Uterus (tissue), 4 donors: Measurements from ENCODE around the gene GYS1. TPM values are rescaled to one million over a fixed set of nuclear protein-coding genes. Genes with fewer than 3 reads are reported as not detected.

Experiments
- DNase-seq, 2 donors: peaks; one replicate each; pipeline ENCODE4 v3.0.0-alpha.2; 2019 to 2020
- H3K27ac ChIP-seq, 2 donors: fragments of 200-600 bp; sonication (generic); 1 replicate in 1 of 2; 2 replicates in 1 of 2; pipeline ENCODE4 v1.5.1; 2016 to 2018
- H3K27me3 ChIP-seq, 2 donors: fragments of 200-600 bp; sonication (generic); one replicate each; pipeline ENCODE4 v1.5.1; 2018 to 2019; ENCODE audit warnings: control low read depth in 1 of 2
- H3K36me3 ChIP-seq, 2 donors: fragments of 200-600 bp; sonication (generic); one replicate each; pipeline ENCODE4 v1.5.1; 2019; ENCODE audit warnings: control low read depth in 1 of 2
- H3K4me1 ChIP-seq, 2 donors: fragments of 200-600 bp; sonication (generic); one replicate each; pipeline ENCODE4 v1.5.1; 2018 to 2019; ENCODE audit warnings: control low read depth in 1 of 2
- H3K4me3 ChIP-seq, 2 donors: fragments of 200-600 bp; sonication (generic); 1 replicate in 1 of 2; 2 replicates in 1 of 2; pipeline ENCODE4 v1.5.1; 2018 to 2019; ENCODE audit warnings: mild to moderate bottlenecking in 1 of 2
- H3K9me3 ChIP-seq, 2 donors: fragments of 200-600 bp; sonication (generic); one replicate each; pipeline ENCODE4 v1.5.1; 2019; ENCODE audit warnings: control low read depth in 1 of 2
- POLR2A ChIP-seq, 2 donors: fragments of 450-650 bp; IDR thresholded peaks; one replicate each; pipeline ENCODE4 v1.6.1; 2016; ENCODE audit warnings: antibody characterized with exemption in 2 of 2, mild to moderate bottlenecking in 1 of 2, moderate library complexity in 1 of 2
- intact Hi-C: fragments of 100-400 bp; cut with DNase I; formaldehyde crosslinking; loops from one replicate; pipeline ENCODE4 v1.15.1; 2023; ENCODE audit warnings: low total_unique reads
- total RNA-seq, 4 donors: library from RNA; depleted of rRNA in 3 of 4; stranded (reverse); fragments of >200 nt in 3 of 4; gene quantifications; one replicate each; pipeline versions ENCODE4 v1.1.0 to v1.2.4, GENCODE V29; 2014 to 2023
- TF ChIP-seq, protein P1 (sequence below), 4 experiments: fragments of 200-600 bp in 2 of 4; fragments of 450-650 bp in 2 of 4; sonication (generic) in 2 of 4; IDR thresholded peaks; one replicate each; pipeline ENCODE4 v1.5.1; 2016 to 2019; ENCODE audit warnings: antibody characterized with exemption in 4 of 4, mild to moderate bottlenecking in 2 of 4, moderate library complexity in 1 of 4
- donor health status: DM: yes; HTN: yes; CAD: no.

The GYS1 gene
- total RNA-seq, 4 donors from 2014 or later, result 4.9 to 39.8 (median 16.6) TPM

DNA sequence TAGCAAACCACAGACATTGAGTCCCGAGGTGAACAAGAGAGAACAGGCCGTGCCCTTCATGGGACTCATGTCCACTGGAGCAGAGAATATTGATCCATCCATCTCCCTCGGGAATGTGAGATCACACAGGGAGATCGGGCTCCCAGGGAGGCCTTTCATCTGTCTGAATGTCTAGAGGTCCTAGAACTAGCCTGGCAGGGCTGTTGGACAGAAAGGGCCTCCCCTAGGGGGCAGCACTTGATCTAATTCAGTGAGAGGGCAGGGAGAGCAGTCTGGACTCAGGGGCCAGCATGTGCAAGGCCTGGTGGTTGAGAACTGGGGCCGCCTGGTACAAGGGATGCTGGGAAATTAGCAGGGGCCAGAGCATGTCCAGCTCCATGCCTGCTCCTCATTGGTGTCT, 4.9 kb upstream of the GYS1 start:
- Histone ChIP-seq H3K4me3 (no peak overlapping the region), H3K27ac (no peak overlapping the region), H3K36me3 (no peaks in the 10 kb centered on the region), H3K9me3 (no peaks in the 10 kb centered on the region), H3K4me1 (peaks cover 0 to 7% of the 10 kb centered on the region in 2 donors), H3K27me3 (no peaks in the 10 kb centered on the region)
- intact Hi-C loops, result no loop called here
- no peak for TF ChIP-seq POLR2A (IDR thresholded peaks at IDR 0.05)
- TF ChIP-seq, protein P1, sequence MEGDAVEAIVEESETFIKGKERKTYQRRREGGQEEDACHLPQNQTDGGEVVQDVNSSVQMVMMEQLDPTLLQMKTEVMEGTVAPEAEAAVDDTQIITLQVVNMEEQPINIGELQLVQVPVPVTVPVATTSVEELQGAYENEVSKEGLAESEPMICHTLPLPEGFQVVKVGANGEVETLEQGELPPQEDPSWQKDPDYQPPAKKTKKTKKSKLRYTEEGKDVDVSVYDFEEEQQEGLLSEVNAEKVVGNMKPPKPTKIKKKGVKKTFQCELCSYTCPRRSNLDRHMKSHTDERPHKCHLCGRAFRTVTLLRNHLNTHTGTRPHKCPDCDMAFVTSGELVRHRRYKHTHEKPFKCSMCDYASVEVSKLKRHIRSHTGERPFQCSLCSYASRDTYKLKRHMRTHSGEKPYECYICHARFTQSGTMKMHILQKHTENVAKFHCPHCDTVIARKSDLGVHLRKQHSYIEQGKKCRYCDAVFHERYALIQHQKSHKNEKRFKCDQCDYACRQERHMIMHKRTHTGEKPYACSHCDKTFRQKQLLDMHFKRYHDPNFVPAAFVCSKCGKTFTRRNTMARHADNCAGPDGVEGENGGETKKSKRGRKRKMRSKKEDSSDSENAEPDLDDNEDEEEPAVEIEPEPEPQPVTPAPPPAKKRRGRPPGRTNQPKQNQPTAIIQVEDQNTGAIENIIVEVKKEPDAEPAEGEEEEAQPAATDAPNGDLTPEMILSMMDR (IDR thresholded peaks at IDR 0.05), result no peak
- no peak for DNase-seq

DNA sequence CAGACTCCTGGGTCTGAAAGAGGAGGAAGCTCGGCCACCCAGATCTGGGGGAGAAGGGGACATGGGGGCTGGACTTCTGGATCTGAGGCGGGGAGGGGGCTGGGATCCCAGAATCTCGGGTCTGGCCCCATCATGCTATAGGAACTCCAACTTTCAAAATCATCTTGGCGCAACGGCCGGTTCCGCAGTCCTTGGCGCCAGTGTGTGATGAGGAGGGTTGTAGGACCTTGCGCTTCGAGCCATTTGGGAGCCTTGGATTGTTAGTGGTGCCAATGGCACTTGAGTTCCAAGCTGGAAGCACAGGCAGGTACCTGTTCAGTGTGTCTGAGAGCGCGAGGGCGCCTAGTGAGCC, 902 bp upstream of the GYS1 start:
- TF ChIP-seq, protein P1 (IDR thresholded peaks at IDR 0.05), result no peak
- TF ChIP-seq POLR2A (IDR thresholded peaks at IDR 0.05), result no peak
- no peak for DNase-seq
- peak overlapping the region; percentile 93 to 97 for H3K27ac ChIP-seq
- H3K4me3 ChIP-seq, result peak overlapping the region; percentile 77 to 95
- intact Hi-C loops, result no loop called here
- no peaks in the 10 kb centered on the region for H3K36me3 ChIP-seq
- H3K9me3 ChIP-seq, result no peaks in the 10 kb centered on the region
- H3K4me1 ChIP-seq, result peaks cover 6 to 24% of the 10 kb centered on the region in 2 donors
- no peaks in the 10 kb centered on the region for H3K27me3 ChIP-seq

DNA sequence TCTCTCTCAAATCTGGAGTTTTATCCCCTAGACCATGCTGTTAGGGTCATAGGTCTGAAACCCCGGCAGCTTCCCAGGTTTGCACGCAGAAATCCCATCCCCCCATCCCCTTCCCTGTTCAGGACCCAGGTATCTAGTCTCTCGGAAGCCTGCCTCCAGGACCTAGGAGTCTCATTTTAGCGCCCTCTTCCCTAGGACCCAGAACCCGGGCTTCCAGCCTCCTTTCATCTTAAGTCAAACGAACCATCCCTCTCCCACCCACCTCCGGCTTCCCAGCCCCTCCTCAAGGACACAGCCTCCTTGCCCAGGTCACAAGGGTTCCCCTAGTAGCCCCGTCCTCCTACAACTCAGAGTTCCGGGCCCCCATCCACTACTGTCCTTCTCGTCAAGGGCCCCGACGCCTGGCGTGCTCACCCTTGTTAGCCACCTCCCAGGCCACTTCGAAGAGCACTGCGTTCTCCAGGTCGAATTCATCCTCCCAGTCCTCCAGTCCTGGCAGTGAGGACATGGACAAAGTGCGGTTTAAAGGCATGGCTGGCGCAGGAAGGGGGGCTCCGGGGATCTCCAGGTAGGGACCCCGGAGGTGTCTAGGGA, 431 bp downstream of the GYS1 start:
- no peak for DNase-seq
- H3K36me3 ChIP-seq, result no peaks in the 10 kb centered on the region
- H3K4me3 ChIP-seq, result peak overlapping the region; percentile 77 to 95
- H3K27ac ChIP-seq, result peak overlapping the region; percentile 93 to 97
- H3K9me3 ChIP-seq, result no peaks in the 10 kb centered on the region
- peaks cover 6 to 24% of the 10 kb centered on the region in 2 donors for H3K4me1 ChIP-seq
- TF ChIP-seq POLR2A (IDR thresholded peaks at IDR 0.05), result no peak
- TF ChIP-seq, protein P1 (IDR thresholded peaks at IDR 0.05), result no peak
- intact Hi-C loops, result no loop called here
- H3K27me3 ChIP-seq, result no peaks in the 10 kb centered on the region

DNA sequence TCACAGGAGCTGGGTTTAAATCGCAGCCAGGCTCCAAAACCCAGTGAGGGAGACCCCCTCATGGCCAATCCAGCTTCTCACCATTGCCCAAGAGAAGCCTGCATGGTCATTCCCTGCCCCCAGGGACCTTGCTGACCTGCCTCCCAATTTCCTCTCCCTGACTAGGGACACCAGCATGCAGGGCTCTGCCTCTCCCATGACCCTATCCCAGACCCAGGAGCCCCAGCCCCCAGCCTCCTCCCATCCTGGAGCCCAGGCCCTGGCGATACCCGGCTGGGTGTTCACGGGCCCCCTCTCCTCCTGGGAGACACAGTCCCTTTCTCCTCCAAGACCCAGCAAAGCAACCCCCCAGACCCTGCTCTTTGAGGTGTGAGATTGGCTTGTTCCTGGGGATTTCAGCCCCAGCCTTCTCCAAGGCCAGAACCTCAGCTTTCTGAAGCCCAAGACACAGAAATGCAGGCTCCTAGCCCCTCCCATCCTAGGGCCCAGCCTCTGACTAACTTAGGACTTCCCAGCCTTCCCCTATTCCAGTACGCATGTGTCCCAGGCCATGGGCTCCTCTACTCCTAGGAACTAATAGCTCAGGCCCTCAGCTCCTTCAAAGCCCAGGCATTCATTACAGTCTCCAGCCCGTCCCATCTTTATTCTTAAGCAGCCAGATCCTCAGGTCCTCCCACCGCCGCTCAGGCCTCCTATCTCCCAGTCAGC, 1.1 kb downstream of the GYS1 start:
- Histone ChIP-seq H3K4me3 (peak overlapping the region; percentile 77 to 95), H3K4me1 (peaks cover 6 to 24% of the 10 kb centered on the region in 2 donors), H3K9me3 (no peaks in the 10 kb centered on the region), H3K36me3 (no peaks in the 10 kb centered on the region), H3K27me3 (no peaks in the 10 kb centered on the region), H3K27ac (peak overlapping the region; percentile 93 to 97)
- DNase-seq, result peak; percentile 52 to 64
- TF ChIP-seq, protein P1 (IDR thresholded peaks at IDR 0.05), result no peak
- TF ChIP-seq POLR2A (IDR thresholded peaks at IDR 0.05), result peak; percentile 30 to 65
- intact Hi-C loops, result no loop called here

DNA sequence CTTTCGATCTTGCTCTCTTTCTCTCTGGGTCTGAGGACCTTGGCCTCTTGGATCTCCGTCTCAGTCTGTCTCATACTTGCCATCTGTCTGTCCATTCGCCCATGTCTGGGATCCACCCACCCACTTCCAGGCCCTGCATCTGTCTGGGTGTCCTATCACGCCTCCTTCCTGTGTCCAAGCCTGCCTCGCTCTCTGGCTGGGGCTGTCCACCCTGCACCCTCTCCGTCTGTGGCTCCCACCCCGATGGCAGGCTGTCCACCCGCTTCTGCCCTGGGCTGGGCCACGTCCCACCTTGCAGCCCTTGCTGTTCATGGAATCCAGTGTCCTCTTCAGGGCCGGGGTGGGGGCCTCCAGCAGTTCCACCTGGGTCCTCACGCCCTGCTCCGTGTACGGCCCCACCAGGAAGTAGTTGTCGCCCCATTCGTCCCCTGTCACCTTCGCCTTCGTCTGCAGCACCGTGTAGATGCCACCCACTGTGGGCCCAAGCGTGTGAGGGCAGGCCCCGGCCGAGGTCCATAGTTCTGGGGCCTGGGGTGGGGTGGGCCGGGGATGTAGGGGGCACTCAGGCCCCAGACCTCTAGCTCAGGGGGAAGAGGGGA, 2.0 kb downstream of the GYS1 start:
- H3K27me3 ChIP-seq, result no peaks in the 10 kb centered on the region
- DNase-seq, result no peak
- peaks cover 6 to 24% of the 10 kb centered on the region in 2 donors for H3K4me1 ChIP-seq
- intact Hi-C loops, result no loop called here
- H3K9me3 ChIP-seq, result no peaks in the 10 kb centered on the region
- H3K36me3 ChIP-seq, result no peaks in the 10 kb centered on the region
- no peak for TF ChIP-seq POLR2A (IDR thresholded peaks at IDR 0.05)
- TF ChIP-seq, protein P1 (IDR thresholded peaks at IDR 0.05), result no peak
- H3K27ac ChIP-seq, result peak overlapping the region; percentile 93 to 97
- peak overlapping the region in 1 of 2 donors; percentile 77 for H3K4me3 ChIP-seq
